GM21423 (cell line): ENCODE measurements around the gene CLCN5.

ENCODE experiments used
- ATAC-seq: cut with Tn5 transposase; IDR thresholded peaks from one replicate; pipeline ENCODE4 v1.9.1; 2021; ENCODE audit warnings: mild to moderate bottlenecking, moderate library complexity; ENCODE audit not compliant: unreplicated experiment

CLCN5 gene

GRCh38 chrX:50075630-50076339 is 153.4 kb downstream of the CLCN5 start:
- no peak for ATAC-seq

- ATAC-seq = no peak
Measured at GRCh38 chrX:50081282-50081889, 159.0 kb downstream of the CLCN5 start.

- no peak for ATAC-seq
Measured at GRCh38 chrX:50082741-50083140, 160.3 kb downstream of the CLCN5 start.

- ATAC-seq = no peak
Measured at GRCh38 chrX:50088645-50089044, 166.2 kb downstream of the CLCN5 start.

GRCh38 chrX:50093625-50094024 is 171.2 kb downstream of the CLCN5 start:
- ATAC-seq = no peak

- no peak for ATAC-seq
Measured at GRCh38 chrX:50097071-50097470, 174.7 kb downstream of the CLCN5 start.

- ATAC-seq = no peak
Measured at GRCh38 chrX:50098241-50098640, 175.8 kb downstream of the CLCN5 start.

- no peak for ATAC-seq
Measured at GRCh38 chrX:50098749-50099148, 176.4 kb downstream of the CLCN5 start.

GRCh38 chrX:50099331-50099730 is 176.9 kb downstream of the CLCN5 start:
- ATAC-seq = no peak

- no peak for ATAC-seq
Measured at GRCh38 chrX:50100188-50100587, 177.8 kb downstream of the CLCN5 start.

GRCh38 chrX:50103176-50103575 is 180.8 kb downstream of the CLCN5 start:
- ATAC-seq = no peak

- no peak for ATAC-seq
Measured at GRCh38 chrX:50103866-50104566, 181.6 kb downstream of the CLCN5 start.

GRCh38 chrX:50106051-50106675 is 183.8 kb downstream of the CLCN5 start:
- ATAC-seq = no peak

- no peak for ATAC-seq
Measured at GRCh38 chrX:50107470-50107869, 185.1 kb downstream of the CLCN5 start.

GRCh38 chrX:50108264-50108663 is 185.9 kb downstream of the CLCN5 start:
- ATAC-seq = no peak

GRCh38 chrX:50111742-50112141 is 189.3 kb downstream of the CLCN5 start:
- ATAC-seq = no peak

- no peak for ATAC-seq
Measured at GRCh38 chrX:50114113-50114512, 191.7 kb downstream of the CLCN5 start.

- no peak for ATAC-seq
Measured at GRCh38 chrX:50115973-50116372, 193.6 kb downstream of the CLCN5 start.

- no peak for ATAC-seq
Measured at GRCh38 chrX:50117476-50117875, 195.1 kb downstream of the CLCN5 start.

GRCh38 chrX:50125480-50125879 is 203.1 kb downstream of the CLCN5 start:
- ATAC-seq = no peak

GRCh38 chrX:50147972-50148371 is 225.6 kb downstream of the CLCN5 start:
- ATAC-seq = no peak
